GM19099 (cell line): Measurements from ENCODE around the gene SHPK.

Experiments
- POLR2A ChIP-seq: IDR thresholded peaks from 3 replicates; pipeline ENCODE4 v1.6.1; 2011; ENCODE audit warnings: low read depth; ENCODE audit not compliant: insufficient read length; ENCODE audit errors: extremely low read depth

SHPK gene

GRCh38 chr17:3667366-3668278 lies 31.6 kb upstream of the SHPK start:
- no peak for TF ChIP-seq POLR2A

DNA sequence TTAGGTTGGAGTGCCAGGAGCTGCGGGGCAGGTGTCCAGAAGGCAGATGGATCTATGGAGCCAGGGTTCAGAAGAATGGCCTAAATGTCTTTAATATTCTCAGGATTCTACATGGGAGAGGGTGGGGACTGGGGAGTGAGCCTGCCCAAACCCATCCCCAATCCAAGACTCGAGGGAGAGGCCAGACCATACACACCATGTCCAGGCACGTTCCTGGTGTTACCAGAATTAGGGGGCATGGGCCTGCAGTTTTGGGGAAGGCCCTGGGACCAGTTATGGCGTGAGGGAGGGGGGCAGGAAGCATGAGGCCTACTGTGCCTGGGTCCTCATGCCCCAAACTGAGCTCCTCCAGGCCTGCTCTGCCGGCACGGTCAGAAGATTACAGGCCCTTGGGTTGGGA lies 30.5 kb upstream of the SHPK start:
- no peak for TF ChIP-seq POLR2A

- no peak for TF ChIP-seq POLR2A
These were observed 29.8 kb upstream of the SHPK start for GRCh38 chr17:3665834-3666233.

DNA sequence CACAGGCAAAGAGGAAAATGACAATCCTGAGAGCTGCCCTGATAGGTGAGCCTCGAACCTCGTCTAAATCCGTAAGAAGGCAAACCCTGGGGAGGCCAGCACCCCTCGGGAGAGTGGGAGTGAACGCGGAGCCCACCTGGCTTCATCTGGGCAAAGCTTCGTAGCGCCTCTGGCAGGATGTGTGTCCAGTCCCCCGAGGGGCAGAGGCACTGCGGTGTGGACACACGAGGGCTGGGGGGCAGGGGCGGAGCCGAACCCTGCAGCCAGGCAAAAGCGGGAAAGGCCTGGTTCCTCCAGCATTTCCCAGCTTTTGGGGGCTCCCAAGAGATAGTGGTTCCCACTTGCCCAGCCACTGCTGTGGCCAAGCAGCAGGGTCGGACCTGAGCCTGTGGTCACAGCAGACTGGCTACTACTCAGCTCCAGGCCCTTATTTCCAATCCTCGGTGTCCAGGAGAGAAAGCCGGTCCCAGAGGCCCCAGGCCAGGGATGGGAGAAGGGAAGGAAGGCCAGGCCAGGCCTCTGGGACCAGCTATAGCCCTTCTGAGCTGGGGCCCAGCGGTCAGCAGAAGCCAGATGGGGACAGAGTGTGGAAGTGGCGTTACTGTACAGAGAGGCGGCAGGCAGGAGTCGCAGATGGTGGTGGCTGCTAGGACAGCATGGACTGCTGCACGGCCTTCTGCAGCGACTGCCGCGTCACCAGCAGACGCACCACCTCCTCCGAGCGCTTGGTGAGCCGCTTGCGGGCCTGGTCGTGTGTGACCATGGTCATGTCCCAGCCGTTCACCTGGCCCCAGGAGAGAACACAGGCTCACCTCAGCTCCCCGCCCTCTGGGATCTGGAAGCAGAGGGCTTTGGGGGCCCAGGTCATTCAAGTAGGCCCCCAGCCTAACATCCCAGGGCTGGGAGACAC lies 27.3 kb upstream of the SHPK start:
- no peak for TF ChIP-seq POLR2A

DNA sequence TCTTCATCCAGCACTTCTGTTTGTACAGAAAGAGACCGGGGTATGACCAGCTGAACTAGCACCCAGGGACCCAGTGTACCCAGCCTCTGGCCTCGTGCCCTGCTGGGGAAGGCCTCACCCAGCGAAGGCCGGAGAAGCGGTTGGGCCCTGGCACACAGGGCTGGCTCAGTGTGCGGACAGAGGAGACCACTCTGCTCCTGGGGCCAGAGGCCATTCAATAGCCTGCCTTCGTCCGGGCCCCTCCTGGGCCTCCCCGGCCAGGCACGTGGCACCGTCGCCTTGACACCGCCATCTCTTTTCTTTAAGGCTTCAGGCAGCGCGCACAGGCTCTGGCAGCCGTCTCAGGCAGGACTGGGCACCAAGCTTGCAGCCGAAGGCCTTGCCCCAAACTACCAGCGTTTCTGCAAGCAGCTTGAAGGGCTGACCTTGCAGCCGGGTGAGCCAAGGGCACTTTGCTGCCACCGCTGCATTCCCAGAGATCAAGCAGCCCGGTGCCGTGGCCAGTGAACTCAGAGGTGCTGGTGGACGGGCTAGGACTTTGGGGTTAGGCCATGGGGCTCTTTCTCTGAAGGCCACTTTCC lies 24.4 kb upstream of the SHPK start:
- TF ChIP-seq POLR2A: no peak

DNA sequence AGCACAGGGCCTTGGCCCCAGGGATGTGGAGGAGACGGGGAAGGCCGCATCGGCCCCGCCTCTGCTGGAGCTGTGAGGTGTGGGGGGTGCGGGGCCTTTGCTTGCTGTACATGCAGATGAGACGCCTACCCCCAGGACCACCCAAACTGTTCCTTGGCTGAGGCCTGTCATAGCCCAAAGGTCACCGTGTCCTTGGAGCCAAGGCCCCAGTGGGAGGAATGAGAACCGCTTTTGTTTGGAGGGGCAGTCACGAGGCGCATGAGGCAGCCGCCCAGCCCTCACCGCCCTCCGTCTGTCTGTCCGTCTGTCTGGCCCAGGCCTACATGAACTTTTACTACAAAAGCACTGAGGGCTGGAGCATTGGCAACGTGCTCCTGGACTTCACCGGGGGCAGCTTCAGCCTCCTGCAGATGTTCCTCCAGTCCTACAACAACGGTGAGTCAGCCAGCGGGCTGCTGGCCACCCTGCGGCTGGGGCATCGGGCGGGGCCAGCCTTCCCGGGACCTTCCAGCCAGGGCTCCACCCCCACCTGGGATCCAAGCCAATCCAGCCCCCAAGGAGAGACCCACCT lies 23.6 kb upstream of the SHPK start:
- TF ChIP-seq POLR2A: no peak

DNA sequence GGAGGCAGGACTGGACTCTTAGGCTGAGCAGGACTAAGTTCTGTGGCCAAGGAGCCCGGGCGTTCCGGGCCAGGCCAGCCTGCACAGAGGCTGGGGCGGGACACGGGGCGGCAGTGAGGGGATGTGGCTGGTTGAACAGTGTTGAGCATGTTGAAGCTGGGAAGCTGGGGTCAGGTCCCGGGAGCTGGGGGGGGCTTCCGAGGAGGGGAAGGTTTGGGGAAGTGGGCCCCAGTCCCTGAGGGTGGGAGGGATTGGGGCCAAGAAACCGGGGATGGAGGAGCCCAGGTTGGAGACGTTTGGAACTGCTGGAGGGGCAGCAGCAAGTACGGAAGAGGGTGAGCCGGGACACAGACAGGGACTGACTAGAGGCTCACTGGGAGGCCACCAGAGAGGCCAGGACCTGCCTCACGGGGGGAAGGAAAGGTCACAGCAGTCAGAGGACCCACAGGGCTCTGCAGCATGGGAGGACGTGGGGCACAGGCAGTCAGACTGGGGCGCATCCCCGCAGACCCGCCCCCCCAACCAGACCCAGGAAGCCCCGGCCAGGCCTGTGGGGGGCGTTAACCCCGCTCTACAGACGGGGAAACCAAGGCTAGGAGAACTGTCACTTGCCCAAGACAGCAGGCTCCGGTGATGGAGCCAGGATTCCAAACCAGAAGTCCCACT lies 22.9 kb upstream of the SHPK start:
- TF ChIP-seq POLR2A: no peak

GRCh38 chr17:3657874-3658783 lies 22.1 kb upstream of the SHPK start:
- TF ChIP-seq POLR2A: no peak

GRCh38 chr17:3657588-3657869 lies 21.5 kb upstream of the SHPK start:
- TF ChIP-seq POLR2A: no peak

DNA sequence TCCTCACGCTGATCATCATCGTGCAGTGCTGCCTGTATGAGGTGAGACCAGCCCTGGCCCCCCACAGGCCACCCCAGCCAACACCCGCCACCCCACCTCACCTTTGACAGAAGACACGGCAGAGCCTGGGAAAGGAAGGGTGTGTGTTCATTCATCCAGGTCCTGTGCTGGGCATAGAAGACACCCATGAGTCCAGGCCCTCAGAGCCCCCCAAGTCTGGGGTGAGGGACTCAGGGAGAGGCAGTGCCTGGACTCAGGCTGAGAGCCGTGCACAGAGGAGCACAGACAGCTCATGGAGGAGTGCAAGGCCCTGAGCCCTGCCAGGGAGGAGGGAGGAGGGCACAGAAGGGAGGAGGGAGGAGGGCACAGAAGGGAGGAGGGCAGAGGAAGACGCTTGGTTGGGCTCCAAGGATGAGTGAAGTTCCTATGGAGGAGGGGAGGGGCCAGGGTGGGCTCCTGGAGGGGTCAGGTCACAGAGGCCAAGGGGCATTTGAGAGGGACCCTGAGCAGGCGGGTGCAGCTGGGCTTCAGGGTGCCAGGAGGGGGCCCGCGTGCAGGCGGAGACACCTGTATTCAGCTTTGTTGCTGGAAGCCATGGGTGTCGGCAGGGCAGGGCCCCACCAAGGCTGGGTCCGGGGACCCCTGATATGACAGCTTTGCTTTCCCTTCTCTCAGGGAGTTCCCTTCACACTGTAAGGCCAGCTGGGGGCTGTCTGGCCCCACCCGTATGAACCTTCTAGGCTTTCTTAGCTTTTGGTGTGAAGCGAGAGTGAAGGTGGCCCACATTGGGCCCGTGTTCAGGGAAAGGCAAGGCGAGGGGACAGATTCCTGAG lies 20.9 kb upstream of the SHPK start:
- no peak for TF ChIP-seq POLR2A

GRCh38 chr17:3656353-3656752 lies 20.3 kb upstream of the SHPK start:
- no peak for TF ChIP-seq POLR2A

- TF ChIP-seq POLR2A: no peak
These were observed 19.7 kb upstream of the SHPK start for GRCh38 chr17:3655766-3656165.
